Erythroblast (primary cell): ENCODE measurements around the gene VSX1.

Experiments used
- GATA1 ChIP-seq: IDR thresholded peaks from 2 replicates; pipeline ENCODE4 v1.6.1; 2011; ENCODE audit warnings: low read depth, mild to moderate bottlenecking, control low read depth, low read length, moderate library complexity
- POLR2A ChIP-seq: IDR thresholded peaks from 2 replicates; pipeline ENCODE4 v1.6.1; 2011; ENCODE audit warnings: mild to moderate bottlenecking, low read length

GRCh38 chr20:25043499-25044260 lies 38.3 kb downstream of the VSX1 start:
- no peak for TF ChIP-seq POLR2A
- no peak for TF ChIP-seq GATA1
